HuH-7 (cell line): ENCODE measurements around the gene CFAP99.
"Not testable (repeated sequence)": the region's sequence is repeated elsewhere in the genome, so short reads cannot be mapped to it uniquely, and the experiment has no call there.

Source experiments
- DNase-seq: peaks from one replicate; pipeline ENCODE4 v3.0.0; 2011; ENCODE audit warnings: low spot score

The CFAP99 gene

GRCh38 chr4:2418650-2419571 lies at the start of gene CFAP99:
Gene CFAP99, plus strand, starts transcription at chr4:2418955.
- DNase-seq, result peak; percentile 93

DNA sequence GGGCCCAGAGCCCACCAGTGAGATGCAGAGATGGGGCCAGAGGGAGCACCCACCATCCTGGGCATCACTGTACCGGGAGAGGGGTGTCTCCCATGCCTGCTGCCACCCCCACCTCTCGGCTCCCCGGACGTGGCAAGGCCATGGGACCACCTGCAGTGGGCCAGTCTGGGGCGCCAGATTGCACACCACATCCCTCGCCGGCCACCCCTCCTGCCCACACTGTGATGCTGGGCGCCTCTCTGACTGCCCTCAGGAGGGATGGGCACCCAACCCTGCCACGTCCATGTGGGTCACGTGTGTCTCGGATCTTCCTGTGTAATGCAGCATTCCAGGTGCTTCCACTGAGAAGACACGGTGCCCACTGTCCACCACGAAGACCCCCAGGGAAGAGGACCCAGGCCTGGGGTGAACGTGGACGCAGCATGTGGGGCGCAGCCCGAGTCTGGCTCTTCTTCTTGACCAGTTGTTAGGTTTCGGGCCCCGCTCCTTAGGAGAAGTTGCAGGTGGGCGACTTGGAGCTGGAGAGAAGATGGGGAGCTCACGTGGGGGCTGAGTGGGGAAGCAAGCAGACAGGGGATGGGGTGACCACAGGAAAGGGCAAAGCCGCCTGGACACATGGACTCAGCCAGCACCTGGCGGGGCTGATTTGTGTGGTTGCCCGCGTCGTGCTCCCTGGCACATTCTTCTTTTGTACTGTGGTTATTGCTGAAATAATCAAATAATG lies 48.0 kb upstream of the CFAP99 start:
- DNase-seq, result no peak

DNA sequence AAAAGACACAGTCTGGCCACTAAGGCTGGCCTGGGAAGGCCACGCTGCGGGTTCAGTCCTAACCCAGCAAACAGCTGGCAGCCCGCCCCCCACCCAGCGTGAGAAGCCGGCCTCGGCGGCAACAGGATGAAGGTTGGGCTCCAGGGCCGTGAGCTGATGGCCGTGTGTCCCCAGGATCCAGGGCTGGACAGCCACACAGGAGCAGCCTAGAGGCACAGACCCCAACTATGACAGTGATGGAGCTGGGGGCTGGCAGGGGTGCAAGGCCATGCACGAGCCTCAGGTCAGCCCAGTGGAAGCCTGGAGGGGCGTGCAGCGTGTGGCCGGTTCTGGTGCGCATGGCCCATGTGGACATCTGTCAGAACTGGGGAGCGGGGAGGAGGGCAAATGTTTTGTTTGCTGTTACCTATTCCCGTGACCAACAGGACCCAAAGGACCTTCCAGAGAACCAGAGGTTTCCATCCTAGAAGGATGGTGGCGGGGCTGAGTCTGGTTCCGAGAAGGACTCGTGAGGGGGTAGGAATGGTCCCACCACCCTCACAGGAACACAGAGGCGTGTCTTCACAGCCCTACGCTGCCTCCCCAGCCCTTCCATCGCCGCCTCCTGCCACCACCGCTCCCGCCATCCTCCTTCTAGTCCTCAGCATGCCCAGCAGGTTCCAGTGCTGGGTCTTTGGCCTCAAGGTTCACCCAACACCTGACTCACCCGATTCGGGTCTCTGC lies 46.8 kb upstream of the CFAP99 start:
- no peak for DNase-seq

- DNase-seq, result no peak
Measured at GRCh38 chr4:2372488-2373030, 46.2 kb upstream of the CFAP99 start.

DNA sequence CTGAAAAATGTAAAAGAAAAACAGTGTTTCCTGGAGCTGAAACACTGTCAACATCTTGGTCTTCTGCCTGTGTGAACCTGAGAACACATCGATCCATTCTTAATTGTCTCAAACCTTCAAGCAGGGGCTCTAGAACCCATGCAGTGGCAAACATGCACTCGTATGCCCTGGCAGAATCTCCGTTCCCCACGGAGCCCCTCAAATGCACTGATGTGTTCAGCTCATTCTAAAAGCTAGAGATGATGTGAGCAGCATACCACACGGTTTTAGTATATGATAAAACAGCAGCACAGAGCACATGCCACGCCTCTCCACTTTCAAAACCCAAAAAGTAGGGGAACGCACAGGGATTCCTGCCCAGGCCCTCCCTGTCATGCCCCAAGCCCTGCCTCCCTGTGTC lies 45.2 kb upstream of the CFAP99 start:
- DNase-seq, result no peak

GRCh38 chr4:2375427-2375826 lies 43.3 kb upstream of the CFAP99 start:
- DNase-seq, result no peak

GRCh38 chr4:2377241-2377640 lies 41.5 kb upstream of the CFAP99 start:
- no peak for DNase-seq

DNA sequence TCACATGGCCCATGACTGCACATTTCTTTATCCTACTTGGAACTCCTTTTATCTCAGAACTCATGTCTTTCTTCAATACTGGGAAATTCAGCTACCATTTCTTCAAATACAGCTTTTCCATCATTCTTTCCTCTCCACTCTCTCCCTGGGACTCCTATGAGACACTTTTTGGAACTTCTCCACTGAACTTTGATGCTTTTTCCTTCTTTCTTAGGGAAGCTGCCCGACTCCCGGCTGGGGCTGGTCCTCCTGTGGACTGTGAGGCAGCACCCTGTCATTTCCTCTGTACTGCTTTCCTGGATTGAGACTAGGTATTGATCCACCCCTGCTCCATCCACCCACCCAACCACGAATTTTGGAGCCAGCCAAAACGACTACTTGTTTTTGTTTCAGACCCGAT lies 40.4 kb upstream of the CFAP99 start:
- no peak for DNase-seq

- DNase-seq, result no peak
Measured at GRCh38 chr4:2378898-2379297, 39.9 kb upstream of the CFAP99 start.

DNA sequence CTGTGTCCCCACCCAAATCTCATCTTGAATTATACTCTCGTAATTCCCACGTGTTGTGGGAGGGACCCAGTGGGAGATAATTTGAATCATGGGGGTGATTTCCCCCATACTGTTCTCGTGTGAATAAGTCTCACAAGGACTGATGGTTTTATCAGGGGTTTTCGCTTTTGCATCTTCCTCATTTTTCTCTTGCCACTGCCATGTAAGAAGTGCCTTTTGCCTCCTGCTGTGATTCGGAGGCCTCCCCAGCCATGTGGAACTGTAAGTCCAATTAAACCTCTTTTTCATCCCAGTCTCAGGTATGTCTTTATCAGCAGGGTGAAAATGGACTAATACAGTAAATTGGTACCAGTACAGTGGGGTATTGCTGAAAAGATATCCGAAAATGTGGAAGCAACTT lies 38.2 kb upstream of the CFAP99 start:
- not testable (repeated sequence) for DNase-seq

DNA sequence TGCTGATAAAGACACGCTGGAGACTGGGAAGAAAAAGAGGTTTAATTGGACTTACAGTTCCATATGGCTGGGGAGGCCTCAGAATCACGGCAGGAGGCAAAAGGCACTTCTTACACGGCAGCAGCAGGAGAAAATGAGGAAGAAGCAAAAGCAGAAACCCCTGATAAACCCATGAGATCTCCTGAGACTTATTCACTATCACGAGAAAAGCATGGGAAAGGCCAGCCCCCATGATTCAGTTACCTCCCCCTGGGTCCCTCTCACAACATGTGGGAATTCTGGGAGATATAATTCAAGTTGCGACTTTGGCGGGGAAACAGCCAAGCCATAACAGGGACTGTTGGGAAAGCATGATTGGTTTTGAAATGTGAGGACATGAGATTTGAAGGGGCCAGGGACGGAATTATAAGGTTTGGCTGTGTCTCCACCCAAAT lies 36.0 kb upstream of the CFAP99 start:
- DNase-seq, result not testable (repeated sequence)

- DNase-seq, result not testable (repeated sequence)
Measured at GRCh38 chr4:2383220-2383631, 35.5 kb upstream of the CFAP99 start.

DNA sequence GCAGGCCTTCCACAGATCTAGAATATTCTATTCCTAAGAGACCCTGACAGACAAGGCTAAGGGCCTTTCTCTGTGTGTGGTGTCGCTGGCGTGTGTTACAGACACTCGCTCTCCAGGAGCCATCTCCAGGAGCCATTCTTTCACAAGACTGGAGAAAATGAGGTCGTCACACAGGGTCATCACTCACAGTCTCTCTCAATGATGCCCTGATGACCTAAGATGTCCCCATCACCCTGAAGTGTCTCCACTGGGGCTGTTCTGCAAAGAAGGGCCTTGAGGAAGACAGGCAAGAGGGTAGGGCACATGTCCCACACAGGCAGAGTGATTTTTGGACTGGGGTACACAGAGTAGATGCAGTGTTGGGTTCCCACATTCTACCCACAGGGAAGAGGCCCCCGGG lies 35.0 kb upstream of the CFAP99 start:
- no peak for DNase-seq

DNA sequence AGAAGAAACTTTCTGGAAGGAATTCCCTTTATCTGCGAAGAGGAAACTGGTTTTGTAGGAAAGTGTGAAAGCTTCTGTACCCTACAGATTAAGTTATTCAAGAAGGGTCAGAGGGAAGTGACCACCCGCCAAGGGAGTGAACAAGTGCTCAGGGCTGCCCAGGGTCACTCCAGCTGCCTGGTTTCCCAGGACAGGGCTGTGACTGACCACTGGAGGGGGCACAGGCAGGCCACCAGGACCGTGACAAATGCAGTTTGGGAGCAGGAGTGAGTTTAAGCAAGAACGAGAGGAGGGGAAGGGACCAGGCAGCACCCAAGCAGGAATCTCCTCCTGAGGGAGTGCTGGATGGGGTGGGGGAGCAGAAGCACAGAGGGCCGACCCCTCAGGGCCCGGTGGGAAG lies 34.5 kb upstream of the CFAP99 start:
- DNase-seq, result no peak

DNA sequence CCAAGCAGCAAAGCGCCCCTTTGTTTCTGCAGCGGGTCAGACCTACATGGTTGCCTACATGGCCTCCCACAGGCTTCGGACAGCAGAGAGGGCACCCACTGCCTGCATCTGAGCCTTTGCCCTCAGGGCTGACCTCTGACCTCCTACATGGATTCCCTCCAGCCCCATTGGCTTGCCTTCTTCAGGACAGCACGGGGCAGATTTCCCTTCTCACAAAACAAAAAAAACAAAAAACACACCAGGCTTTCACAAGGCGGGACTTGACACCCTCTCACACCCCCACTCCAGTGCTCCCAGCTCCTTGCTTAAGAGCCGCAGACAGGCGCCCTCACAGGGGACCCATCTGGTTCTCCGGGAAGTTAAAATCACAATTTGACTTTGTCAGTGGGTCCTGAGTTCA lies 33.2 kb upstream of the CFAP99 start:
- no peak for DNase-seq

GRCh38 chr4:2386717-2387116 lies 32.0 kb upstream of the CFAP99 start:
- no peak for DNase-seq

DNA sequence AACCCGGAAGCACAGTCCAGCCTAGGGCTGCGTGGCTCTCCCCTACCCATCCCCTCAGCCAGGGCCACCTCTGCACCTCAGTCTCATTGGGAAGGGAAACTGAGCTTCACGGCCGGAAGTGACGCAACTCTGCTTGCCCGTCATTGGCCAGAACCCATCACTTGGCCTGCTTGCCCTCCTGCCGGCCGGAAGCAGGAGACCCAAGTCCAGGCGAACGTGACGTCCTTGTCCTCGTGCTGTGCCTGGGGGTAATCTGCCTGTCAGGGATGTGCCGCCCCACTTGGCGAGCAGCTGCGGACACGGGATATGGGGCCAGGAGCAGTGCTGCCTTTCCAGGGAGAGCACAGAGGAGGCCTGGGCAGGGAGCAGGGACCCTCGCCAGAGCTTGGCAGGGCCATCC lies 31.5 kb upstream of the CFAP99 start:
- no peak for DNase-seq

GRCh38 chr4:2387829-2388228 lies 30.9 kb upstream of the CFAP99 start:
- no peak for DNase-seq

- DNase-seq, result no peak
Measured at GRCh38 chr4:2388429-2389182, 30.1 kb upstream of the CFAP99 start.

GRCh38 chr4:2389691-2390090 lies 29.1 kb upstream of the CFAP99 start:
- no peak for DNase-seq

- DNase-seq, result no peak
Measured at GRCh38 chr4:2390146-2390545, 28.6 kb upstream of the CFAP99 start.
